PC-3 (cell line): ENCODE results near the gene SPEM1. TPM values are rescaled to one million over a fixed set of nuclear protein-coding genes. Genes with fewer than 3 reads are reported as not detected.
A peak's percentile ranks its signal among the peaks of the same experiment; 100 is the strongest.

Experiments used
- ATAC-seq: fragments of 200-7000 bp; cut with Tn5 transposase; 2 replicates; pipeline ENCODE4 v1.9.1; 2020; ENCODE audit warnings: mild to moderate bottlenecking, moderate library complexity
- BruUV-seq: library from RNA; stranded (reverse); fragments of 400-500 nt; replicated peaks from 2 replicates; lab custom pipeline; 2021; lab: Mats Ljungman, UMichigan
- CTCF ChIA-PET: fragments of 300-600 bp; sonication (Branson Sonifier 250); formaldehyde crosslinking; loops from one replicate; lab custom pipeline; 2022; ENCODE audit warnings: antibody characterized with exemption; lab: Charles Lee
- POLR2A ChIA-PET: fragments of 300-600 bp; sonication (Branson Sonifier 250); formaldehyde crosslinking; loops from one replicate; lab custom pipeline; 2022; ENCODE audit warnings: antibody characterized with exemption; ENCODE audit not compliant: unreplicated experiment; lab: Charles Lee
- DNase-seq: peaks from one replicate; pipeline ENCODE4 v3.0.0-alpha.2; 2015
- H2AFZ ChIP-seq: fragments of 300-600 bp; sonication (generic); 2 replicates; pipeline ENCODE4 v1.6.0; 2016; ENCODE audit warnings: antibody characterized with exemption, low read length
- H3F3A ChIP-seq: fragments of 300-600 bp; sonication (generic); one replicate; pipeline ENCODE4 v1.6.0; 2017; ENCODE audit warnings: antibody characterized with exemption, low read length, control low read depth, mild to moderate bottlenecking; ENCODE audit not compliant: unreplicated experiment
- H3K27ac ChIP-seq: fragments of 300-600 bp; sonication (generic); 2 replicates; pipeline ENCODE4 v1.5.1; 2016; ENCODE audit warnings: mild to moderate bottlenecking, low read length
- H3K27me3 ChIP-seq: fragments of 300-600 bp; sonication (generic); 2 replicates; pipeline ENCODE4 v1.6.1; 2016; ENCODE audit warnings: low read length, mixed read lengths
- H3K36me3 ChIP-seq: fragments of 300-600 bp; sonication (generic); 2 replicates; pipeline ENCODE4 v1.6.1; 2016; ENCODE audit warnings: low read depth, mixed run types, low read length, mixed read lengths
- H3K4me1 ChIP-seq: fragments of 300-600 bp; sonication (generic); 2 replicates; pipeline ENCODE4 v1.5.1; 2016; ENCODE audit warnings: low read length; ENCODE audit not compliant: insufficient read depth
- H3K4me2 ChIP-seq: fragments of 300-600 bp; sonication (generic); 2 replicates; pipeline ENCODE4 v1.6.0; 2016; ENCODE audit warnings: low read length
- H3K4me3 ChIP-seq: fragments of 300-600 bp; sonication (generic); 2 replicates; pipeline ENCODE4 v1.5.1; 2016; ENCODE audit warnings: mild to moderate bottlenecking, low read length, mixed read lengths
- H3K79me2 ChIP-seq: fragments of 300-600 bp; sonication (generic); 2 replicates; pipeline ENCODE4 v1.6.1; 2017; ENCODE audit warnings: low read length, mixed read lengths
- H3K9ac ChIP-seq: fragments of 300-600 bp; sonication (generic); 2 replicates; pipeline ENCODE4 v1.6.0; 2016; ENCODE audit warnings: mild to moderate bottlenecking, low read length
- H3K9me2 ChIP-seq: fragments of 300-600 bp; sonication (generic); replicated peaks from 2 replicates; pipeline ENCODE4 v1.6.1; 2016; ENCODE audit warnings: mixed run types, low read length, mixed read lengths
- H3K9me3 ChIP-seq: fragments of 300-600 bp; sonication (generic); 2 replicates; pipeline ENCODE4 v1.6.1; 2016; ENCODE audit warnings: low read length, mixed read lengths
- H4K20me1 ChIP-seq: fragments of 300-600 bp; sonication (generic); 2 replicates; pipeline ENCODE4 v1.6.1; 2016; ENCODE audit warnings: low read length, mixed read lengths
- EZH2 ChIP-seq: fragments of 300-600 bp; sonication (generic); IDR thresholded peaks from one replicate; pipeline ENCODE4 v1.6.1; 2017; ENCODE audit warnings: antibody characterized with exemption, mild to moderate bottlenecking, low read length; ENCODE audit not compliant: unreplicated experiment
- EZH2phosphoT487 ChIP-seq: fragments of 300-600 bp; sonication (generic); IDR thresholded peaks from 2 replicates; pipeline ENCODE4 v1.6.1; 2018; ENCODE audit warnings: mild to moderate bottlenecking, antibody characterized with exemption, low read length, borderline replicate concordance
- intact Hi-C: fragments of 100-400 bp; cut with micrococcal nuclease; formaldehyde crosslinking; loops from 2 replicates; pipeline ENCODE4 v1.9.0; 2023
- total RNA-seq: library from RNA; depleted of rRNA; stranded (reverse); fragments of >200 nt; gene quantifications from 2 replicates; pipeline ENCODE4 v1.2.3, GENCODE V29; 2014
- TF ChIP-seq, protein P1 (sequence below): fragments of 300-600 bp; sonication (generic); conservative IDR thresholded peaks from 2 replicates; pipeline ENCODE4 v1.5.1; 2017; ENCODE audit warnings: antibody characterized with exemption, low read depth, mild to moderate bottlenecking, low read length

SPEM1 gene
- total RNA-seq, 1 experiment from 2014 or later = not detected

GRCh38 chr17:7466318-7466638 is 46.2 kb downstream of the SPEM1 start:
- no peaks in the 10 kb centered on the region for H3K9me2 ChIP-seq
- H2AFZ ChIP-seq = no peak overlapping the region
- H3K4me1 ChIP-seq = no peaks in the 10 kb centered on the region
- ATAC-seq (no peak), DNase-seq (no peak)
- BruUV-seq = no TSS peak
- H3K36me3 ChIP-seq = no peaks in the 10 kb centered on the region; the same call in 1 of the 2 replicates
- no peak overlapping the region for H3K4me2 ChIP-seq
- H4K20me1 ChIP-seq = no peaks in the 10 kb centered on the region
- H3K4me3 ChIP-seq = no peak overlapping the region
- no peaks in the 10 kb centered on the region for H3F3A ChIP-seq
- H3K9me3 ChIP-seq = no peaks in the 10 kb centered on the region
- POLR2A ChIA-PET = no interaction called here
- H3K27ac ChIP-seq = no peak overlapping the region
- TF ChIP-seq EZH2 (no peak), EZH2phosphoT487 (no peak)
- TF ChIP-seq, protein P1, sequence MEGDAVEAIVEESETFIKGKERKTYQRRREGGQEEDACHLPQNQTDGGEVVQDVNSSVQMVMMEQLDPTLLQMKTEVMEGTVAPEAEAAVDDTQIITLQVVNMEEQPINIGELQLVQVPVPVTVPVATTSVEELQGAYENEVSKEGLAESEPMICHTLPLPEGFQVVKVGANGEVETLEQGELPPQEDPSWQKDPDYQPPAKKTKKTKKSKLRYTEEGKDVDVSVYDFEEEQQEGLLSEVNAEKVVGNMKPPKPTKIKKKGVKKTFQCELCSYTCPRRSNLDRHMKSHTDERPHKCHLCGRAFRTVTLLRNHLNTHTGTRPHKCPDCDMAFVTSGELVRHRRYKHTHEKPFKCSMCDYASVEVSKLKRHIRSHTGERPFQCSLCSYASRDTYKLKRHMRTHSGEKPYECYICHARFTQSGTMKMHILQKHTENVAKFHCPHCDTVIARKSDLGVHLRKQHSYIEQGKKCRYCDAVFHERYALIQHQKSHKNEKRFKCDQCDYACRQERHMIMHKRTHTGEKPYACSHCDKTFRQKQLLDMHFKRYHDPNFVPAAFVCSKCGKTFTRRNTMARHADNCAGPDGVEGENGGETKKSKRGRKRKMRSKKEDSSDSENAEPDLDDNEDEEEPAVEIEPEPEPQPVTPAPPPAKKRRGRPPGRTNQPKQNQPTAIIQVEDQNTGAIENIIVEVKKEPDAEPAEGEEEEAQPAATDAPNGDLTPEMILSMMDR = no peak
- H3K79me2 ChIP-seq = peaks cover 13% of the 10 kb centered on the region; the same call in 1 of the 2 replicates
- CTCF ChIA-PET = no interaction called here
- H3K27me3 ChIP-seq = no peaks in the 10 kb centered on the region
- intact Hi-C loops = no loop called here
- H3K9ac ChIP-seq = no peak overlapping the region

- Histone ChIP-seq H3F3A (no peaks in the 10 kb centered on the region), H3K4me2 (no peak overlapping the region), H3K4me3 (no peak overlapping the region), H3K9me3 (no peaks in the 10 kb centered on the region), H3K36me3 (no peaks in the 10 kb centered on the region; the same call in 1 of the 2 replicates), H3K9ac (no peak overlapping the region), H3K4me1 (no peaks in the 10 kb centered on the region), H3K27me3 (no peaks in the 10 kb centered on the region), H4K20me1 (no peaks in the 10 kb centered on the region), H3K9me2 (no peaks in the 10 kb centered on the region), H3K27ac (no peak overlapping the region), H2AFZ (no peak overlapping the region), H3K79me2 (peaks cover 18% of the 10 kb centered on the region; the same call in 1 of the 2 replicates)
- TF ChIP-seq EZH2 (no peak), EZH2phosphoT487 (no peak)
- TF ChIP-seq, protein P1 = no peak
- ChIA-PET POLR2A (no interaction called here), CTCF (interaction anchor here (0.6 kb wide), 1 partner anchor 38 kb away, joined by 8 read pairs; no protein-coding TSS in a partner anchor)
- no TSS peak for BruUV-seq
- no peak; the same call in 1 of the 2 replicates for ATAC-seq
- peak; percentile 16 for DNase-seq
- intact Hi-C loops = no loop called here
Measured at GRCh38 chr17:7466639-7467341, 46.7 kb downstream of the SPEM1 start.

GRCh38 chr17:7467498-7467897 is 47.4 kb downstream of the SPEM1 start:
- TF ChIP-seq EZH2phosphoT487 = no peak
- TF ChIP-seq, protein P1 = no peak
- TF ChIP-seq EZH2 = no peak
- H3K9me2 ChIP-seq = no peaks in the 10 kb centered on the region
- DNase-seq (no peak), ATAC-seq (no peak)
- no peaks in the 10 kb centered on the region for H3K27me3 ChIP-seq
- H3K9ac ChIP-seq = no peak overlapping the region
- H4K20me1 ChIP-seq = no peaks in the 10 kb centered on the region
- H3F3A ChIP-seq = no peaks in the 10 kb centered on the region
- CTCF ChIA-PET = interaction anchor here (0.6 kb wide), 1 partner anchor 38 kb away, joined by 8 read pairs; no protein-coding TSS in a partner anchor
- H3K9me3 ChIP-seq = no peaks in the 10 kb centered on the region
- BruUV-seq = no TSS peak
- no peak overlapping the region for H3K27ac ChIP-seq
- no peak overlapping the region for H3K4me3 ChIP-seq
- intact Hi-C loops = no loop called here
- no peak overlapping the region for H2AFZ ChIP-seq
- peaks cover 20% of the 10 kb centered on the region; the same call in 1 of the 2 replicates for H3K79me2 ChIP-seq
- no peaks in the 10 kb centered on the region; the same call in 1 of the 2 replicates for H3K36me3 ChIP-seq
- POLR2A ChIA-PET = no interaction called here
- H3K4me1 ChIP-seq = no peaks in the 10 kb centered on the region
- H3K4me2 ChIP-seq = no peak overlapping the region
